Panc1 (cell line): Measurements from ENCODE around the gene FBXL14.

Experiments
- POLR2AphosphoS5 ChIP-seq: IDR thresholded peaks from 2 replicates; pipeline ENCODE4 v1.6.1; 2012; ENCODE audit warnings: mild to moderate bottlenecking, low read depth, low read length, moderate library complexity
- SIN3A ChIP-seq: IDR thresholded peaks from 2 replicates; pipeline ENCODE4 v1.6.1; 2012; ENCODE audit warnings: low read depth, mild to moderate bottlenecking, low read length, moderate library complexity, borderline replicate concordance; ENCODE audit not compliant: insufficient read depth

DNA sequence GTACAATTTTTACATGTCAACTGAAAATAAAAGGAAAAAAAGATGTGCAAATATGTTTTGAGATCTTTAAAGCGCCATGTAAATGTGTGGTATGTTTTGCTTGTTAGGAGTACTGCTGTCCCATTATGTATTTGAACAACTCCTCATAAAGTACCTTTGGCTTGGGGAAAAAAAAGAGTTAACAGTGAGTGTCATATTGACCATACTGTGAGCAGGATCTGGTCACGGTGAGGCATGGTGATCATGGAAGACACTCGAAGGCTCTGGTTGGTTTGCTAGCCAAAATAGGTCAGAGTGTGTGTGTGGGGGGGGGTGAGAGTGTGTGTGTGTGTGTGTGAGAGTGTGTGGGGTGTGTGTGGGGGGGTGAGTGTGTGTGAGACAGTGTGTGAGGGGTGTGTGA is 10.1 kb upstream of the FBXL14 start:
- no peak for TF ChIP-seq POLR2AphosphoS5
- no peak for TF ChIP-seq SIN3A
